BE2C (cell line): ENCODE results near the gene GSG1L.

Experiments
- DNase-seq: peaks from one replicate; pipeline ENCODE4 v3.0.0-alpha.2; 2020
- H3K27me3 ChIP-seq: fragments of 250-450 bp; sonication (Bioruptor Pico); 2 replicates; pipeline ENCODE4 v1.5.1; 2020; ENCODE audit warnings: mild to moderate bottlenecking
- H3K36me3 ChIP-seq: fragments of 250-450 bp; sonication (Bioruptor Pico); 2 replicates; pipeline ENCODE4 v1.5.1; 2020; ENCODE audit warnings: mild to moderate bottlenecking
- H3K4me1 ChIP-seq: fragments of 250-450 bp; sonication (Bioruptor Pico); 2 replicates; pipeline ENCODE4 v1.5.1; 2020
- H3K4me3 ChIP-seq: 2 replicates; pipeline ENCODE4 v1.5.1; 2011; ENCODE audit warnings: low read depth, low read length
- H3K9me3 ChIP-seq: fragments of 250-450 bp; sonication (Bioruptor Pico); 2 replicates; pipeline ENCODE4 v1.5.1; 2020
- CTCF ChIP-seq: IDR thresholded peaks from 2 replicates; pipeline ENCODE4 v1.5.1; 2012; ENCODE audit warnings: mild to moderate bottlenecking, low read depth, low read length

GSG1L gene

GRCh38 chr16:27781195-27781524 is 282.4 kb downstream of the GSG1L start:
- H3K36me3 ChIP-seq, result no peaks in the 10 kb centered on the region
- H3K9me3 ChIP-seq, result no peaks in the 10 kb centered on the region
- no peaks in the 10 kb centered on the region for H3K27me3 ChIP-seq
- no peak for TF ChIP-seq CTCF
- H3K4me3 ChIP-seq, result no peak overlapping the region
- no peaks in the 10 kb centered on the region for H3K4me1 ChIP-seq
- DNase-seq, result no peak

GRCh38 chr16:27780468-27781194 is 282.9 kb downstream of the GSG1L start:
- DNase-seq, result no peak
- TF ChIP-seq CTCF, result no peak
- H3K4me1 ChIP-seq, result no peaks in the 10 kb centered on the region
- no peak overlapping the region for H3K4me3 ChIP-seq
- no peaks in the 10 kb centered on the region for H3K36me3 ChIP-seq
- H3K9me3 ChIP-seq, result no peaks in the 10 kb centered on the region
- H3K27me3 ChIP-seq, result no peaks in the 10 kb centered on the region

- peak; percentile 78 for TF ChIP-seq CTCF
- Histone ChIP-seq H3K9me3 (no peaks in the 10 kb centered on the region), H3K4me1 (no peaks in the 10 kb centered on the region), H3K36me3 (no peaks in the 10 kb centered on the region), H3K27me3 (no peaks in the 10 kb centered on the region), H3K4me3 (peak overlapping the region; percentile 16; the same call in 1 of the 2 replicates)
- peak; percentile 76 for DNase-seq
These were observed 283.8 kb downstream of the GSG1L start for GRCh38 chr16:27779641-27780164.

GRCh38 chr16:27778926-27779570 is 284.5 kb downstream of the GSG1L start:
- TF ChIP-seq CTCF, result no peak
- Histone ChIP-seq H3K4me3 (no peak overlapping the region), H3K4me1 (no peaks in the 10 kb centered on the region), H3K27me3 (no peaks in the 10 kb centered on the region), H3K36me3 (no peaks in the 10 kb centered on the region), H3K9me3 (no peaks in the 10 kb centered on the region)
- DNase-seq, result no peak

GRCh38 chr16:27778171-27778925 is 285.2 kb downstream of the GSG1L start:
- no peak overlapping the region for H3K4me3 ChIP-seq
- no peak for DNase-seq

More at GRCh38 chr16:27778171-27778925, 285.2 kb downstream of the GSG1L start:
- no peak for TF ChIP-seq CTCF
- H3K36me3 ChIP-seq, result no peaks in the 10 kb centered on the region
- no peaks in the 10 kb centered on the region for H3K27me3 ChIP-seq
- no peaks in the 10 kb centered on the region for H3K4me1 ChIP-seq
- no peaks in the 10 kb centered on the region for H3K9me3 ChIP-seq
